NCI-H69 (cell line): ENCODE results near the gene AMOTL1.
A peak's percentile ranks its signal among the peaks of the same experiment; 100 is the strongest.
"Not testable (repeated sequence)": the region's sequence is repeated elsewhere in the genome, so short reads cannot be mapped to it uniquely, and the experiment has no call there.

Source experiments
- DNase-seq: peaks from one replicate; lab custom pipeline; 2025; lab: John Stamatoyannopoulos, UW

The AMOTL1 gene

DNA sequence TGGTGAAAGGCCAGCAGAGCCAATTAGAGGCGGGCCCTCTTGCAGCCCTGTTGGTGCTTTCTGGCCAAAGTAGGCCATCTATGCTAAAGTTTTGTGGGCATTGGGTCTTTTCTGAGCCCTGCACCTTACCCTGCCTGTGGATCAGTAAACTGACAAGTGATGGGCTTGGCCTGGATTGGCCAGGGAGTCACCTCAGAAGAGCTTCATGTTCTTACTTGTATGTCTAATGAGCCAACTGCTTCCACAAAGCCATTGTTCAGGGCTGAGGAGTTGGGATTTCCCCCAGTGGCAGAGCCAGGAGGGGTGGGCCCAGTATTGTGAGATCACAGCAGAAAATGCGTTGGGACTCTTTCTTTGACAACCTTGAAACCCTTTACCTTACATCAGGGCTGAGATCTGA lies 114.8 kb downstream of the AMOTL1 start:
- DNase-seq, result peak; percentile 28

DNA sequence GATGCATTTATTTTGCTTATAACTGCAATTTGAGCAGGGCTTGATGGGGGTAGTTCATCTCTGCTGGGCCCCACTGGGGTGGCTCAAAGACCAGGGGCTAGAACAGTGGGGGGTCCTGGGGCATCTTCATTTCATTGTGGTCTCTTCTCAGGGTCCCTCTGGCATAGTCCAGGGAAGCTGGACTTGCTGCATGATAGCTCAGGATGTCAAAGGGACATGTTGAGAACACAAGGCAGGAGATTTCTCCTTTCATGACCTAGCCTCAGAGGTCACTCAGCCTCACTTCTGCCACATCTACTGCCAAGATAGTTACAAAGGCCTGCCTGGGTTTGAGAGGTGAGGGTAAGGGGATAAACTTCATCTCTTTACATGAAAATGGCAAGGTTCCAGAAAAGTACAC lies 115.7 kb downstream of the AMOTL1 start:
- no peak for DNase-seq

DNA sequence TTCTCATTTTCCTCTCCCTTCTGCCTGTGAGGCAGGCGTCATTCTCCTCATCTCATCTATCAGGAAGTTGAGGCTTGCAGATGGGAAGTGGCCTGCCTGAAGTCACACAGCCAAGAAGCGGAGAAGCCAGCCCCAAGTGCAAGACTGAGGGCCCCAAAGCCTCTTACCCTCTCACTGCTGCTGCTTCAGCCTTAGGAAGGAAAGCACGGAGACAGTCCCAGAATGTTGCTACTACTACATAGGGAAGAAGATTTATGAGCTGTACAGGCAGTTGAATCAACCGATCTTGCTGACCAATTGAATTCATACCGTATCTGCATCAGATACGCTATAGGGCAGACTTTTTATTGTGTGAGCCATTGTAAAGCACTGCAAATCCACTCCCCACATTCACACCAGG lies 116.2 kb downstream of the AMOTL1 start:
- DNase-seq, result peak; percentile 18

DNA sequence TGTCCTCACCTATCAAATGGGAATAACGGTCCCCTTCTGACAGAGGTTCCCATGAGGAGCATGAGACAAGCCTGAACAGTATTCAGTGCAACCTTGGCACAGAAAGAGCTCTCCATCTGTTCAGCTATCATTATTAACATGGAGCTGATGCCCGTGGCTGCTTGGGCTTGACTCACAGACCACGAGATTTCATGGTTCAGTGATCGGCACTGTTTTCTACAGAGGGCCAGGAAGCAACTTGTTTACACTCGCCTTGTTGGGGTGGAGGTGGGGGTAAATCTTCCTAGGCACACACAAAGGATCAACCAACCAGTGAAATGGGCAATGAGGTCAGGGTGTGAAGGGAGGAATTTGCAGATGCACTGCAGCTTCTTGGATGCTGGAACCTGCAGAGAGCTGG lies 117.0 kb downstream of the AMOTL1 start:
- peak; percentile 85 for DNase-seq

DNA sequence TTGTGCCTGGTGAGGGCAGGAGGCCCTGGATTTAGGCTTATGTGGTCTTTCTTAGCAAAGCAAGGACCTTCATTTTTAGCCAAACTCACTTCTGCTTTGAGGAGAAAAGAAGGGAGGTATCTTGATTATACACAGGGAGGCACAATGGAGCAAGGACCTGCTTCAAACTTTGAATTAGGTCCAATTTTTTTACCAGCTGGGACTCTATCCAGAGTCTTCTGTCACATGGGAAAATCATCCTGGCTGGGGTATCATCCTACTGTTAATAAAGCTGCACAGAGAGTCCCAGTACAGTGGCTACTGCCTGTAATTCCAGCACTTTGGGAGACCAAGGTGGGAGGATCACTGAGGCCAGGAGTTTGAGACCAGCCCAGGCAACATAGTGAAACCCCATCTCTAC lies 117.4 kb downstream of the AMOTL1 start:
- DNase-seq, result no peak

DNA sequence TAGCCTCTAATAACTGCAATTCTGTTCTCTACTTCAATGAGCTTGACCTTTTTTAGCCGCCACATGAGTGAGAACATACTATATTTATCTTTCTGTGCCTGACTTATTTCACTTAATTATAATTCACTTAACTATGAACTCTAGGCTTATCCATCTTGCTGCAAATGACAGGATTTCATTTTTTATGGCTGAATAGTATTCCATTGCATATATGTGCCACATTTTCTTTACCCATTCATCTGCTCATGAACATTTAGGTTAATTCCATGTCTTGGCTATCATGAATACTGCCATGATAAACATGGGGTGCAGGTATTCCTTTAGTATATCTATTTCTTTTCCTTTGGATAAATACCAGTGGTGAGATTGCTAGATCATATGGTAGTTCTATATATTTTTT lies 120.0 kb downstream of the AMOTL1 start:
- DNase-seq, result no peak

DNA sequence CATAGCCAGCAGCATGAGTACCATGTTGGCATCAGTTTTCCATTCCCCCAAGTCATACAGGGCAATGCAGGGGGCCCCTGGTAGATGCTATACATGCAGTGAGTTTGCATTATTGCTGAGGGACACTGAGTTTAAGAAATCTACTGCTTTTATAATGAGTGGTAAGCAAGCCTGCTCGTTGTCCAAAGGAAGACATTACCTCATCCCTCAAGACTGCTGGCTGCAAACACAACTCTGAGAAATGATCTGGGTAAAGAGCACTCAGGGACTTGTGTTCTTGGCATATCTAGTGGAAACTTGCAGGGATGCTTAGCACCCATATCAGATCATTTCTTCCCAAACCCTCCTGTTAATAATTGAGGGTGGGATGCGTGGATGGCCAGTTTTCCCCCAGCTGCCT lies 127.3 kb downstream of the AMOTL1 start:
- no peak for DNase-seq

DNA sequence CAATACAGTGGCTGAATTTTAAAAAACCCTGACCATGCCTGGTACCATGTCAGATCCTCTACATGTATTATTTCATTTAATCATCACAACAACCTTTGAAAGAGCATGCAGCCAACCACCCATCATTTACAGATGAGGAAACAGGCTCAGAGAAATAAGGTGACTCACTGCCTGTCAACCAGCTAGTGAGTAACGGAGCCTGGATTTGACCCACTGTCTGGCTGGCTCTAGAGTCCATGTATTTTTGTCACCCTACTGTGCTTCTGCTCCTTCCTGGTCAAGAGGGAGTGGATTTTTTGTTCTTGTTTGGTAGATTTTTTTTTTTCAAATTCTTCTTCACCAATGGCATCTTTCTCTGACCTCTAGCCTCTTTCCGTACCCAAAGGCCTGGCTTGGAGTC lies 127.8 kb downstream of the AMOTL1 start:
- DNase-seq, result no peak

DNA sequence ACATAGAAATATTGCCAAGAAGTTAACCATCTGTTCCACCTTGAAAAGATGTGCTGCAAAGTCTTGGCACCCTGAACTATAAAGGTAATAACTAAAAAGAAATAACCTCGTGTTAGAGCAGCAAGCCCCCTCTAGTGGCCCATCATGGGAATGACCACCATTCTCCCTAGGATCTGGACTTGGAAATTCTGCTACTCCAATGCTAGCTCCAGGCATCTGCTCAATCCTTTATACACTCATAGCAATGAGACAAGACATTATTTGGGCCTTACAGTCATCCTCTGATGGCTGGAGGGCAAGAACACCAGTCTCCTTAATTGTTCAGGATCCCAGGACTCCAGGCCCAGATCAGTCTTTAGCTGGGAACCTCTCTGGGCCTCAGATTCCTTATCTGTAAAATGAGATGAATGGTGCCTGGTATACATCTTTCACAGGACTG lies 129.2 kb downstream of the AMOTL1 start:
- peak; percentile 63 for DNase-seq

DNA sequence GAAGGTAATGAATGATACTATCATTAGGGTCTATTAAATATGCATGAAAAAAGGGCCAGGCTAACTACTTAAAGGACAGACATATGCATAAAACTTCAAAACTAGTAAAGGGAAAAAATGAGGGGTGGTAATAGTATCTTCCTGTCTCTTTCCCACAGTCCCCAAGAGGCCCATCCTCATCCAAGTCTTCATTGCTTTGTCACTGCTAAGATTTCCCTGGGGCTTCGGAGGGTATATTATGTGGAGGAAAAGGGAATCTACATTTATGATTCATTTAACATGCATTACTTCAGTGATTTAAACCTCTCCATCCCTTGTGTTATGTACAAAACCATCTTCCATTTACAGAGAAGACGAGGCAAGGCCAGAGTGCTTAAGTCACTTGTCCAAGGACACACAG lies 139.1 kb downstream of the AMOTL1 start:
- no peak for DNase-seq

DNA sequence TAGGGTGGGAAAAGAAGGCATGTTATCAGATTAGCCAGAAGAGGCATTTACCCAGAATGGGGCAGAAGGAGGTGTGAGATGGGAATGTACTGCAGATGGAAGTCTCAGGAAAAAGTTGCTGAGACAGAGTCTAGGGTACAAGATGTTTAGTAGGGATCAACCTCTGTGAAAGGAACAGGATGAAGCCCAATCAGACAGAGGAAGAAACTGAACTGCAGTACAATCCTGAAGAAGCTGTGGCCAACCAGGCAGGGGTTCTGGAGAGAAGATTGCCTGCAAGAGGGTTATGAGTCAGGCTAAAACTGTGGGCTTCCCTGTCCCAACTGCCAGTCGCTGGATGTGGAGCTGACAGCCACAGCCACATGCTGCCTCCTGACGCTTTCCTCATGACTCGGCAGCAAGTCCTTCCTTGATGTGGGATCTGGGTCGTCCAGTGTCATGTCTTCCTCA lies 141.2 kb downstream of the AMOTL1 start:
- no peak for DNase-seq

DNA sequence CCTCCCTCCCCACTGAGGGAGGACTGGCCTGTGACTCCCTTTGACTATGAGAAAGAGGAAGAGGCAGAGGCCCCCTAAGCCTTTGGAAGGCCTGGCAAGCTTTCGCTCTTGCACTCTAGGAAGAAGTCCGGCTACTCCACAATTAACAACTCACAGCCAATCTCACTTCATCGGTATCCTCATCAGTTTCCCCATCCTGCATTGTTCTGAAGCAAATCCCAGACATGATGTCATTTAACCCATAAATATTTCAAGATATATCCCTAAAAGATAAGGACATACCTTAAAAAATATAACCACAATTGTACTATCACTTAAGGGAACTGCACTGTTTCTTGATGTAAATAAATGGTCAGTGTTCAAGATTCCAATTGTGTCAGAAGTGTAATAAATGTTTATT lies 142.1 kb downstream of the AMOTL1 start:
- no peak for DNase-seq

DNA sequence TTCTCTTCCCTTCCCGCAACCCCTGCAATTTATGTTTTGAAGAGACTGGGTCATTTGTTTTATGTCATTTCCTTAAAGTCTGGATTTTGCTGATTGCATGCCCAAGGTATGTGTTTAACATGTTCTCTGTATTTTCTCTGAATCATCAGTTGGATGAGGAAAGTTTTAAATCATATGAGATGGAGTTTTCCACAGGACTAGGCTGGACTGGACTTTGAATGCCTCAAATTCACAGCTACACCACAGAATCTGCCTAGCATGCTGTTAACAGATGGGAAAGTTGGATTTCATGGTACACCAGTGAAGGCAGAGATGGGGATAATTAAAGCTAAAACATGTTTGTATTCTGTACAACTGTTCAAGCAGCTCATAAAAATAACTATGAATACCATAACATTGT lies 142.6 kb downstream of the AMOTL1 start:
- no peak for DNase-seq

DNA sequence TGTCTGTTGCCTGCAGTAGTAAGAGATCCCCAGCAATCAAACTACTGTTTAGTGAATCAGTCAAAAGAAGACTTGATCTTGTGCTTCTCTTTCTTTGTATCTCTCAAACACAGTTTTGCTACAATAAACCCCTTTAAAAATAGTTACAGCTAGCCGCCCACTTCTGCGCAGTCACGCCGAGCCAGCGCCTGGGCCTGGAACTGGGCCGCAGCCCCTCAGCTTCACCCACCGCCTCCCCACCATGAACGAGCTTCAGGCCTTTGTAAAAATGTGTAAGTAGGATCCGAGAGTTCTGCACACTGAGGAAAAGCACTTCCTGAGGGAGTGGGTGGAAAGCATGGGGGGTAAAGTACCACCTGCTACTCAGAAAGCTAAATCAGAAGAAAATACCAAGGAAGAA lies 144.7 kb downstream of the AMOTL1 start:
- DNase-seq, result no peak

DNA sequence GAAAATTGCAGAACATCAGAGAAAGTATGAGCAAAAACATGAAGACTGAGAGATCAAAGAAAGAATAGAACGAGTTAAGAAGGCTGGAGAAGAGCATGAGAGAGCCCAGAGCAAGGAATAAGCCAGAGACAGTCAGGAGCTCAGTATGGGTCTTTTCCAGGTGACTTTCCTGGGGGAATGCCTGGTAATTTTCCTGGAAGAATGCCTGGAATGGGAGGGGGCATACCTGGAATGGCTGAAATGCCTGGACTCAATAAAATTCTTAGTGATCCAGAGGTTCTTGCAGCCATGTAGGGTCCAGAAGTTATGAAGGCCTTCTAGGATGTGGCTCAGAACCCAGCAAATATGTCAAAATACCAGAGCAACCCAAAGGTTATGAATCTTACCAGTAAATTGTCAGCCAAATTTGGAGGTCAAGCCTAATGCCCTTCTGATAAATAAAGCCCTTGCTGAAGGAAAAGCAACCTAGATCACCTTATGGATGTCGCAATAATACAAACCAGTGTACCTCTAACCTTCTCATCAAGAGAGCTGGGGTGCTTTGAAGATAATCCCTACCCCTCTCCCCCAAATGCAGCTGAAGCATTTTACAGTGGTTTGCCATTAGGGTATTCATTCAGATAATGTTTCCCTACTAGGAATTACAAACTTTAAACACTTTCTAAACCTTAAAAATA lies 145.7 kb downstream of the AMOTL1 start:
- not testable (repeated sequence) for DNase-seq

DNA sequence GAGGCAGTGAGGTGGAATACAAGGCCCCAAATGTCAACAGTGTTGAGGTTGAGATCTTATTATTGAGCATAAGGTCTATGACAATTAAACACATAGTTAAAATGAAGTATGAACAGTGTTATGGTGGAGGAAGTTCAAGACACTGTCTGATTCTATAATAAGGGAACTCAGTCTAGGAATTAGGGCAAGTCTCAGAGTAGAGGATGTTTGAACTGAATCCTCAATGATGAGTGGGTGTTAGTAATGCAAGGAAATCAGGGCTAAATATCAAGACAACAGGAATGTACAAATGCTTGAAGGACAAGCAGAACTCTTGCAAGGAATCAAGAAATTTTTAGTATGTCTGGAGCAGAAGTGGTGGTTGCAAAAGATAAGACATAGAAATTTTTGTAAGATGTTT lies 152.2 kb downstream of the AMOTL1 start:
- DNase-seq, result no peak

DNA sequence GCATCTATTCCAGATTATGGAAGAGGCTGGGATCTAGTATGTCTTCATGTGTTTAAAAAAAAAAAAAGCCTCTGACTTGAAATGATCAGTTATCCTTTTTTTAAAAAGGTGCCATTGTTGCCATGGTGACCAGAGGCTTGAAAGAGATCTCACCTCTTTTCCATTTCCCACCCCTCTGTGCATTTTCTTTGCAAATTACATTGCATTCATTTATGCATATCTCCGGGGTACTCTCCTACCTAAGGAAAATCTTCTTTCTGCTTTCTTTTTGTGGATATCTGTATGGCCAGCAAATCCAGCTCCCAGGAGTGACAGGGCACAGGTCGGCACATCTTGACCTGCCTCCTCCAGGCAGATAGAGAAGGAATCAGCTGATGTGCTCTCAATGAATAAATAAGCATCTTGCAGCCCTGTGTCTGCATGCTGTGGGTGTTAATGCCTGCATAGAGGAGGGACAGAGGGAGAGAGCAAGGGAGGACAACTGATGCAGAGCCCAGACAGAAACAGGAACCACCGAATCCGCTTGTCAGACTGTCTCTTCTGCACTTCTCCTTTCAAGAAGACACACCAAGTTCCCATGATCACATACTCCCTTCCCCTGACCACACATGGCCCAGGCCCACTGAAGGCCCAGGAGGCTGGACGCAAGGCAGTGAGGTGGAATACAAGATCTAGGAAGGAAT lies 154.3 kb downstream of the AMOTL1 start:
- DNase-seq, result no peak

DNA sequence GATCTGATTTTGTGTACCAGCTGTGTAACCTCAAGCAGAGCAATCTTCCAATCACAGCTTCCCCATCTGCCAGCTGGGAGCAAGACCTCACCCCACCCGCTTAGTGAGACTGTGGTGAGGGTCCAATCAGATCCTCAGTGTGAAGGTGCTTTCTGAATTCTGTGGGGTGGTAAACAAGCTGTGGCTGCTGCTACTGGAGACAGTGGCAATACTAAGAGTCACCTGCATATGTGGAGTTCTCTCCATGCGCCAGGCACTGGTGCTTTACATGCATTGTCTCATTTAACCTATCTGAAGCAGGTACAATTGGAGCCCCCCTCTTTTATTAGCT lies 154.8 kb downstream of the AMOTL1 start:
- no peak for DNase-seq

DNA sequence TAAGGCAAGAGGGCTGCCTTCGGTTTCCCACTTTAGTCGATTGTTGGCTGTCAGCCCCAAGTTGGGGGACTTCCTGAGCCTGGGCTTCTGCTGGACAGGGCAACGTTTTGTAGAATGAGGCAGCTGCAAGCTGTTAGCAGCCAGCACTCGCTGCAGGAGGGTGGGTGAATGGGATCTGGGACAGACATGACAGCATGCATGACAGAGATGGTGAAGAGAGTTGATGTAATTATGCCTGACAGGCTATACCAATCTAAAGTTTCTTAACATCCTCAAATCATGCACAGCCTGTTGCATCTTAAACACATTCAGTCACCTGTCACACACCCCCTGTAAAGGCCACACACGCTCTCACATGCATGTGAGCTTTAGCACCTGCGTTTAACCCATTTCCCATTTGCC lies 156.0 kb downstream of the AMOTL1 start:
- no peak for DNase-seq

DNA sequence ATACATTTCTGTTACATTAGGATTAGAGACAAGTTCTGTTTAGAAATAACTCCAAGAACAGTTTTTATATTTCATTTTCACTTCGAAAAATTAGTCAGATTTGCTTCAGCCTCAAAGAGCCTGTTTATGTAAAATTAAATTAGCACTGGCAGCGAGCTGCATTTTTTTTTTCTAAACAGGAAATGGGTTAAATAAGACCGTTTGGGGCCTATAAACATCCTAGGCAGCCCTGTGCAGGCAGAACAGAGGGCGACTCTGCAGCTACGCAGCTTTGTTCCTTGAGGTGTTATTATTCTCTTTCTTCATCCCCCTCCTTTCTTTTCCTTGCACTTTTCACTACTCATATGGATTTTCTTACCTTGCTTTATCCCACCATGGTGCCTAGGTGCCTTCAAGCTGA lies 156.5 kb downstream of the AMOTL1 start:
- DNase-seq, result no peak

DNA sequence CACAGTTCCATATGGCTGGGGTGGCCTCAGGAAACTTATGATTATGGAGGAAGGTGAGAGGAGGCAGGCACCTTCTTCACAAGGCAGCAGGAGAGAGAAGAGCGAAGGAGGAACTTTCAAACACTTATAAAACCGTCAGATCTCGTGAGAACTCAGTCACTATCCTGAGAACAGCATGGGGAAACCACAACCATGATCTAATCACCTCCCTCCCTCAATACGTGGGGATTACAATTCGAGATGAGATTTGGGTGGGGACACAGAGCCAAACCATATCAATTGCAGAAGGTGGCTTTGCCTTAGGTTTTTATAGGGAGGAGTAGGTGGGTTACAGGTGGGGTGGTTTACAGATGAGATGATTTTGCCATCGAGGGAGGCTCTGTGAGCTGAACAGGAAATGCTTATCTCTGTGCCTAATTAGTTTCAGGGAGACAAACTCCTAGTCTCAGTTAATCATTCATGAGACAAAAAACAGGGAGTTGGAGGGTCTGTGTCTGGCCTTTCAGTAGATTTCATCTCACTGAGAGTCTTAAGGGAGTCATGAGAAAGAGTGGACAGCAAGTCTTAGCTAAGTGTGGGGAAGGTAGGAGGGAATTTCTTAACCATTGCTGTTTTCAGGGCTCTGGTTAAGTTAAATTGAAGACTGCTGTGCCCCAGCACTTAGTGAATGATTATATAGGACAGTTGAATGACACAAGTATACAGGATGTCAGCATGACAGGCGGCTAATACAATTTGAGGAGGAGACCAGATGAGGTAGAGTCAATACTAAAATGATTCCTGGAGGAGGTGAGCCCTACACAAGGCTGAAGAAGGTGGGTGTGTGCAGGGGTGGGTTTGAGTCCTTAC lies 157.5 kb downstream of the AMOTL1 start:
- DNase-seq, result no peak

DNA sequence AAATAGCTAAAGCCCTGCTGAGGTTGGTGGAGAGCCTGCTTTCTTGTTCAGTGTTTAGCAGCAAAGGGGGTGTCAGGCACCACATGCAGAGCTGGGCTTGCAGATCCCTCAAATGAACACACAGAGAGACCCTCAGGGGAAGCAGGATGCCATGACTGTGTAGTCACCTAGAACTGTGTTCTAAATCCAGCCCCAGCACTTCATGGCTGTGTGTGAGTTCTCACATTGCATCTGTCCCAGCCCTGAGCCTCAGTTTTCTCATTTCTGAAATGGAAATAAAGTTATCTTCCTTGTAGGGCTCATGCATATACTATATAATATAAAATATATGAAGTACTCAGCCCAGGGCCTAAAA lies 158.1 kb downstream of the AMOTL1 start:
- DNase-seq, result no peak
